Upper lobe of right lung (tissue), 1 donor: ENCODE results near the gene IGSF3. TPM values are rescaled to one million over a fixed set of nuclear protein-coding genes. Genes with fewer than 3 reads are reported as not detected.

ENCODE experiments used
- ATAC-seq: fragments of 200-7000 bp; cut with Tn5 transposase; one replicate; pipeline ENCODE4 v1.9.1; 2020; ENCODE audit warnings: mild to moderate bottlenecking, moderate library complexity
- DNase-seq: peaks from one replicate; pipeline ENCODE4 v3.0.0-alpha.2; 2020
- H3K27ac ChIP-seq: fragments of 200-600 bp; one replicate; pipeline ENCODE4 v1.8.0; 2022
- H3K27me3 ChIP-seq: fragments of 200-600 bp; one replicate; pipeline ENCODE4 v1.8.0; 2022; ENCODE audit warnings: mild to moderate bottlenecking
- H3K36me3 ChIP-seq: fragments of 200-600 bp; one replicate; pipeline ENCODE4 v1.8.0; 2022
- H3K4me1 ChIP-seq: fragments of 200-600 bp; one replicate; pipeline ENCODE4 v1.8.0; 2022
- H3K4me3 ChIP-seq: fragments of 200-600 bp; one replicate; pipeline ENCODE4 v1.8.0; 2022; ENCODE audit warnings: mild to moderate bottlenecking
- H3K9me3 ChIP-seq: fragments of 200-600 bp; one replicate; pipeline ENCODE4 v1.8.0; 2022
- CTCF ChIP-seq: fragments of 200-600 bp; IDR thresholded peaks from one replicate; pipeline ENCODE4 v1.8.0; 2022; ENCODE audit warnings: antibody characterized with exemption
- intact Hi-C: fragments of 100-400 bp; cut with DNase I; formaldehyde crosslinking; loops from one replicate; pipeline ENCODE4 v1.11.0; 2022
- total RNA-seq: library from RNA; stranded (reverse); fragmentation: NEBNext Ultra II Directional; extraction: Animal tissue kit (Norgen Biotek cat#: 25700); gene quantifications from one replicate; pipeline ENCODE4 v1.2.1, GENCODE V29; 2021
- donor health status: DM: no; HTN: yes; CAD: no; lungs with severe emphysema.

Gene IGSF3
- total RNA-seq, 1 donor from 2014 or later, result 20.1 TPM

DNA sequence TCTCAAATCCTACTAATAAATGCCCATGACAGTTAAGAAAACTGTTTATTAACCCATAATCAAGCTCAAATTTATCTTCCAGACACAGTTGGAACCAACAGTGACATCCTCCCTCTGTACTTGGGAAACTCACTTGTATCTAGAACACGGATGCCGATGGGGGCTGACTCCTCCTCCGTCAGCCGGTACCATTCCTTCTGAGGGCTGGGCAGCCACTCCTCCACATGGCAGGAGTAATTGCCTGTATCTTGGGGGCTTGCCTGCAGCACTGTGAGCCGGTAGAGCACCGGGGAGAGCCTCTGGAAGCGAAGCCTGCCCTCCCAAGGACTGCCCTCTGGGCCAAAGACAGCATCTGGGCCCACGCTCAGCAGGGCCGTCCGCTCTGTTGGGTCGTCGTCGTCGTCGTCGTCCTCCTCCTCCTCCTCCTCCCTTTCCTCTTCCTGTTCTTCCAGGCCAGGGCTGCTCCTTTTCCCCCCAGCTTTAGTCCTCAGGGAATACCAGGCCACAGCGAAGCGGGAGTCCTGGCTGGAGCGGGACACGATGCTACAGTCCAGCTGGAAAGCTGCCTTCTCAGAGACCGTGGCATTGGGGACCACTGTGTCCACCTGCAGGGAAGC is 88.2 kb downstream of the IGSF3 start:
- intact Hi-C loops, result no loop called here
- ATAC-seq, result no peak

DNA sequence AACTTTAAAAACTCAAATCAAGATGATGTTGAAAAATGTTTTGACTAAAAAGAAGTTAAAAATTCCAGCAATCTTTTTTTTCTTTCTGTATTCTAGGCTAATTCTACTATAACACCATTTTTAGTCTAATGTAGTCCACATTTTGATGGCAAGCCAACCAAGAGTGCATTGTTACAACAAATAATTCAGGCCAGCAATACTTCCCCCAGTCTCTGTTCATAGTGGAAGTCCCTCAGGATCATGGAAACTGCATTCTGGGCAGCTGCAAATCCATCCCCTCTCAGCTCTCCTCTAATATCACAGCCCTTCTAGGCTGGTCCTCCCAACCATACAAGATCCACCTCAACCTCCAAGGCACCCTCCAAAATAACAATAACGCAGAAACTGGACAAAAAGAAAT is 89.0 kb downstream of the IGSF3 start:
- Histone ChIP-seq H3K4me1 (no peaks in the 10 kb centered on the region), H3K27ac (no peak overlapping the region), H3K27me3 (no peaks in the 10 kb centered on the region), H3K9me3 (no peaks in the 10 kb centered on the region), H3K4me3 (no peak overlapping the region), H3K36me3 (no peaks in the 10 kb centered on the region)
- intact Hi-C loops, result no loop called here
- TF ChIP-seq CTCF, result no peak
- DNase-seq (no peak), ATAC-seq (no peak)

More for the DNA sequence above, 88.2 kb downstream of the IGSF3 start:
- Histone ChIP-seq H3K36me3 (no peaks in the 10 kb centered on the region), H3K4me1 (no peaks in the 10 kb centered on the region), H3K9me3 (no peaks in the 10 kb centered on the region), H3K27ac (no peak overlapping the region), H3K27me3 (no peaks in the 10 kb centered on the region), H3K4me3 (no peak overlapping the region)
- DNase-seq, result no peak
- TF ChIP-seq CTCF, result no peak

DNA sequence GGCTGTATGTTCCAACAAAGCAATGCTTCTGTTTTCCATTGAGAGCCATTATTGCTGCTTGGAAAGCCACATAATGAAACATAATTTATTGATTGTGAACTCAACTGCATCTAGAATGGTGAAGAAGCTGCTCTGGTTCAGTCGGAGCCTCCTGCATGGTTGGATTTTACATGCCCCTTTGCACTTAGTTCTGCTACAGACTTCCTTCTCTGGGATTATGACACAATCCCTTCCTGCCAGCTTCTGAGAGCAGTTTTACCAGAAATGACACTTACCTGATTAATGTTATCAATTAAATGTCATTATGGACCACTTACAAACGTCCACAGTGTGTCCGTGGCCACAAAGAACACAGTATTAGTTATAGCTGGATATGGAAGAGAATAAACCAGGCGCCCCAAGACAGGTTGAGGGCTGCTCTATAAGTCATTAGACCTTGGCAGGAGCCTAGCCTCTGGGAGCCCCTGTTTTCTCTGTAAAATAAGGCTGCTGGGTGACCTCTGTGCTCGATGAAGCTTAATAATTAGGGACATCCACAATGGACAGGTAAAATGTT is 89.7 kb downstream of the IGSF3 start:
- Histone ChIP-seq H3K4me1 (no peaks in the 10 kb centered on the region), H3K4me3 (no peak overlapping the region), H3K36me3 (no peaks in the 10 kb centered on the region), H3K27ac (no peak overlapping the region), H3K9me3 (no peaks in the 10 kb centered on the region), H3K27me3 (no peaks in the 10 kb centered on the region)
- TF ChIP-seq CTCF, result no peak
- intact Hi-C loops, result no loop called here
- no peak for ATAC-seq
- DNase-seq, result no peak

- no peaks in the 10 kb centered on the region for H3K36me3 ChIP-seq
- peak; percentile 92 for TF ChIP-seq CTCF
- H3K27me3 ChIP-seq, result no peaks in the 10 kb centered on the region
- intact Hi-C loops, result no loop called here
- DNase-seq (no peak), ATAC-seq (peak; percentile 19)
- no peak overlapping the region for H3K27ac ChIP-seq
- H3K4me3 ChIP-seq, result no peak overlapping the region
- H3K9me3 ChIP-seq, result no peaks in the 10 kb centered on the region
- peaks cover 8% of the 10 kb centered on the region for H3K4me1 ChIP-seq
Measured at GRCh38 chr1:116574581-116575291, 92.8 kb downstream of the IGSF3 start.

GRCh38 chr1:116573431-116574095 is 94.0 kb downstream of the IGSF3 start:
- intact Hi-C loops, result no loop called here
- ATAC-seq, result no peak
- H3K27me3 ChIP-seq, result no peaks in the 10 kb centered on the region

More at GRCh38 chr1:116573431-116574095, 94.0 kb downstream of the IGSF3 start:
- no peak for TF ChIP-seq CTCF
- Histone ChIP-seq H3K9me3 (no peaks in the 10 kb centered on the region), H3K4me1 (peaks cover 20% of the 10 kb centered on the region), H3K4me3 (no peak overlapping the region), H3K36me3 (no peaks in the 10 kb centered on the region), H3K27ac (no peak overlapping the region)
- no peak for DNase-seq
